HK-2 (cell line): Measurements from ENCODE around the gene ZFYVE28.

Experiments used
- DNase-seq: peaks from one replicate; pipeline ENCODE4 v3.0.0-alpha.2; 2018; ENCODE audit not compliant: unreplicated experiment

Gene ZFYVE28

DNA sequence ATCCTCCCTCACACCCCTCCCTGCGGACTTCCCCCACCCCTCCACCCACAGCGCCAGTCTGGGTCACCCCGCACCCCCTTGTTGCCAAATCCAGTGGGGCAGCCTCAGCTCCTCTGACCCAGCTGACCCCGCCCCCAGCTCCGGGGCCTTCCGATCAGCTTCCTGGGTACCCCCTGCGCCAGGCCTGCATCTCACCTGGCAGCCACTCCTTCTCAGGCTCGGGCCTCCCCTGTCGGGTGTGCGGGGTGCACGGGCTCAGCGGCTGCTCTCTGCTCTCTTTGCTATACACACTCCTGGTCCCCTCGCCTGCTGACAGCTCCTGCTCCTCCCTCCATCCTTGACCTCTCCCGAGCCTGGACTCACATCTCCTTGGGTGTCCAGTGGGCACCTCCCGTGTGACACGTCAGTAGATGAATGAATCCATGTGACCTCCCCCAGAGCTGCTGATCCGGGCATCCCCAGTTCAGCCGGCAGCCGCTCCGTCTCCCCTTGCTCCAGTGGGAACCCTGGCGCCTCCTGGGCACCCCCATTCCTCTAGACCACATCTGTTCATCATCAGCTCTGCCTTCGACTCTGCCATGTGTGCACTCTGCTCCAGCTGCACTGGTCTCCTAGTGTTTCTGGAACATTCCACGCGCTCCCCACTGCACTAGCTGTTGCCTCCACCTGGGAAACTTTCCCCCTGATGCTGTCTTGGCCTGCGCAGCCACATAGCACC is 10.2 kb upstream of the ZFYVE28 start:
- no peak for DNase-seq

DNA sequence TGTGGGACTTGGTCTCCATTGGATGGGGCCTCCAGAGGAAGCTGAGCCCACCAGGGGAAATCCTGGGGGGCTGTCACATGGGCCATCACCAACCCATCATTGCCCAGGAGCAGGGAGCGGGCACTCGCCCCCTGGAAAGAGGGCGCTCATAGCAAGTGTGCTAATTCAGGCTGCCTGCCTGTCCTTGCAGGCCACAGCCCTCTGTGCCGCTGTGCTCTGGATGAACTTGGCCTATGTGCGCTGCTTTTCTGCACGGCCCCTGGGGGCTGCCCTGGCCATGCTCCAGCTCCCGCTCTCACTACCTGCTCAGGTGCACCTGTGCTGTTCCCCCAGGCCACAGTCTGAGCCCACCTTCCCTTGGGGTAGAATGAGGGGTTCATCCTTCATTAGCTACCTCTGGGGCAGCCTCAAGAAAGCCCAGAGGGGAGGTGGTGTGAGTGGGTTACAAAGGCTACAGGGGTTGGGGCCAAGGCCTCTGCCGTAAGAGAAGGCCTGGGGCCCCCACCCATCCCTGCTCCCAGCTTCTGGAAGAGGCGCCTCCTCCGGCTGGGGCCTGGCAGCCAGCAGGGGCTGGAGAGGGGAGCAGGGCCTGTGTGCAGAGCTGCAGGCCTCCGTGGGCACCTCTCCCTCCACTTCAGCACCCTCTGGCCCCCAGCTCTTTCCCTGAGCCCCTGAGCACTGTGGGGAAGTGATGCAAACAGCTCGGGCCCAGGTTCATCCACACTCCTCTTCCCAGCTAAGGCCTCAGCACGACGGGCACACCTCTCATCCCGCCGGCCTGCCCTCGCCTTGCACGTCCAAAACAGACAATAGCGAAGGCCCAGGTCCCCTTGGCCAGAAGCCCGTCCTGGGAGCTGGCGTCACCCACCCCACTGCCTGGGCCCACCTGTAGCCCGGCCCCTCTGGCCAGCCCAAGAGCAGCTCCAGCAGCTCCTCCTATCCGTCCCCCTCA is 9.2 kb upstream of the ZFYVE28 start:
- DNase-seq = no peak

DNA sequence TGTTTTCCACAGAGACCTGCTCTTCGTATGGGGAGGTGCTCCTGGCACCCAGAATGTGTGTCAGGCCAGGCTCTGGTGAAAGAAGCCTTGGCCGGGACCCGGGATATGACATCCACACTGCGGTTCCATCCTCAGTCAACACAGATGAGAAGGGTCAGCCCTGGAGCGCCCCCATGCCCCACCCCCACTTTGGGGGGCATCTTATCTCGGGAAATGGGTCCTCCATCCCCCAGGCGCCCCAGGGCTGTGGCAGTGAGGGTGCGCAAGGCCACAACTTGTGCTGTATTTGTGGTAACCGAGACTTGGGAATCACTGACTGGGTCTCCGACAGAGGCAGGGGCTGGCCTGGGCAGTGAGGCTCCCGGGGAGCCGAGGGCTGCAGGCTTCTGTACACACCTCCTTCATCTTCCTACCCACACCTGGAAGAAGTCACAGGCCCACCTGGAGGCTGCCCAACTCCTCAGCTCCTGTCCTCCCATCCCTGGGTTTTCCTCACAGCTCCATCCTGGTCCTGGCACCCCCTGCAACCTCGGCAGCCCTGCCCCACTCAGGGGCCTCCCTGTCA is 8.3 kb upstream of the ZFYVE28 start:
- DNase-seq = no peak

DNA sequence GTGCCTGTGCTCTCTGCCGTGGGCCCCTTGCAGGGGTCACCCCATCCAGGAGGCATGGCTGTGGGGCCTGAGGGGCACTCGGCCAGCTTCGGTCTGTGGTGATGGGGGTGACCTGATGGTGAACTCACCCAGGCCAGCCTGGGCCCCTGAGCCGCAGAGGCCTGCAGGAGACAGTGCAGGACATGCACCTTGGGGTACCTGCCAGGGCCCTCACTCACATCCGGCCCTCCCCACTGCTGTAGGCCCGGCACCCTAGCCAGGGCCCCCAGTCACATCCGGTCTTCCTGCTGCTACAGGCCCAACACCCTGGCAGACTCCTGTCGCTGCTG is 7.6 kb upstream of the ZFYVE28 start:
- no peak for DNase-seq

DNA sequence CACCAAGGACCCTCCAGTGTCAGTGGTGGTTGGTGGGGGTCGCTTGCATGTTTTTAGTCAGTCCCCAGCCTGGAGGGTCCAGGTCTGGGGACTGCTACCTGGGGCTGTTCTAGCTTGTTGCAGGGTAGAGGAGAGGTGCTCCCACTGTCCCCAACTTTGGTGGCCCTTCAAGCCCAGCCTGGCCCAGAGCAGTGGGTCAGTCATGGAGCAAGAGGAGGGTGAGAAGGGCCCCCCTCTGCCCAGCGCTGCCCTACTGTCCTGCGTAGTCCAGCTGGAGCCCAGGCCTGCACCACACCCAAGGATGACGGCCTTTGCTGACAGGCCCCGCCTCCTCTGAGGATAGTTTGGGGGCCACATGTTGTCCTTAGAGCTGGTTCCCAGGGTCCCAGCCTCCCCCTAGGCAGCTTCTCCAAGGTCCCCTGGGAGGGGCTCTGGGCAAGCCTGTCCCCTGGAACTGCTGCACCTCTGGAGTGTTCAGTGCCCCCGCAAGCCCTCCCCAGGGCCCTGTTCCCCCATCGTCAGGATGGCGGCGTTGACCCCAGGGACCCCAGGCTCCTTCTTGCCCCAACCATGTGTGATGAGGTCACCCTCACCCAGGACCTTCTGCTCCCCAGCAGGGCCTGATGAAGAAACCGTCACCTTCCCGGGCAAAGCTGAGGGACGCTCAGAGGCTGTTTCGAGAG is 7.1 kb upstream of the ZFYVE28 start:
- DNase-seq = no peak

DNA sequence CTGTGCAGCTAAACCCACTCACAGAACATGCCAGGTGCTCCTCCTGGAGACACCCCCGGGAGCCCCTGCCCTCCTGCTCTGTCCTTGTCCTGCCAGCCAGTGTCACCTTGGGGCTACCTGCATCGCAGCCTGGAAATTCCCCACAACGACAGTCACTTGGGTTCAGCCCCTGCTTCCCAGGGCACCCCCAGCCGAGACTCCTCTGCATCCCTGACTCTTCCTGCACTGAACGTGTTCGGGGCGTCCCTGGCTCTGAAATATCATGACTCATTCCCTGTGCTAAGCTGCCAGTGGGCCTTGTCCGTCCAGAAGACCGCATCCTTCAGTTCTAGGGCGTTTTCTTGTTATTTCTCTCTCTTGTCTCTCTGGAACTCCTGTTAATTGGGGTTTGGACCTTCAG is 6.1 kb upstream of the ZFYVE28 start:
- DNase-seq = no peak

DNA sequence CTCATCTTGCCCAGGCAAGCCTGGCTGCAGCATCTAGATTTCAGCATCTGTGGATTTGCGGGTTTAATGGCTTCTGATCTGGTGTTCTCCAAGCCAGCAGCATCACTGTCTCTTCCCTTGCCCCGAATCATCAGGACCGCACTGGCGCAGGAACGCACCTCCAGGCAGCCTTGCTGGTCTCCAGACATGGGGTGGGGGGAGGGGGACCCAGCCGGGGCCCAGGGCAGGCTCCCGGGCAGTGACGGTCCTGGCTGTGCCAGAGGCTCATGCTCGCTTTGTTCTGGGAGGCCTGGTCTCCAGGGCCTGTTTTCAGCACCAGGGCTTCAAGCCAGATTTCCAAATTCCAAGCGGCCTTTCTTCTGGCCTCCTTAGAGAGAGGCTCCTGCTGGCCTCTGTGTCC is 5.2 kb upstream of the ZFYVE28 start:
- no peak for DNase-seq

DNA sequence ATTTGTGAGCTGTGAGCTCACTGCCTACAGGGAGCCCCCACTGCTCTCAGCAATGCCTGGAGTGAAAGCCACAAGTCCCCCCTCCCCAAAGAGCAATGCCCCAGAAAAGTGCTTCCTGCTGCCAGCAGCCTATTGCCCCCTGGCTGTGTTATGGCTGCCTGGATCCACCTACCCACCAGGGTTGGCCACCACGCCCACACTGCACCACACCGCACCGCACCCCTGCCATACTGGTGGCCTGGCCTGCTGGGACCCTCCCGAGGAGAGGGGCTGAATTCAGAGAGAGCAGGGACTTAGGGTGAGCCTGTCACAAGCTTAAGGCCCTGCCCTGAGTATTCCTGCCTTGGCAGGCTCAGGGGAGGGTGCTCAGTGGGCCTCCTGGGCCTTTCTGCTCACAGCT is 4.6 kb upstream of the ZFYVE28 start:
- DNase-seq = no peak

DNA sequence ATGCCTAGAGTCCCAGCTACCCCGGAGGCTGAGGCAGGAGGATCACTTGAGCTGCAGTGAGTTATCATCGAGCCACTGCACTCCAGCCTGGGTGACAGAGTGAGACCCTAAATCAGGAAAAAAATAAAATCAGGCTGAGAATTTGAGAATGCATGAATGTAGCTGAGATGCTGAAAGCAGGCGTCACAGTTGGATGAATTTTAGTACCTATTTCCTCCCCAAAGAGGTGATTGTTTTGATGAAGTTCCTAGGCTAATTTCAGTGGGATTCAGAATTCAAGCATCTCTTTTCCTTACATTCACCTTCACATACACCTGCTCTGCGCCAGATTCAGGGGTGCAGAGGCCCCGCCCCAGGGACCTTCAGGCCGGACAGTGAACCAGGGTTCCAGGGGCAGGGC is 3.5 kb upstream of the ZFYVE28 start:
- no peak for DNase-seq

DNA sequence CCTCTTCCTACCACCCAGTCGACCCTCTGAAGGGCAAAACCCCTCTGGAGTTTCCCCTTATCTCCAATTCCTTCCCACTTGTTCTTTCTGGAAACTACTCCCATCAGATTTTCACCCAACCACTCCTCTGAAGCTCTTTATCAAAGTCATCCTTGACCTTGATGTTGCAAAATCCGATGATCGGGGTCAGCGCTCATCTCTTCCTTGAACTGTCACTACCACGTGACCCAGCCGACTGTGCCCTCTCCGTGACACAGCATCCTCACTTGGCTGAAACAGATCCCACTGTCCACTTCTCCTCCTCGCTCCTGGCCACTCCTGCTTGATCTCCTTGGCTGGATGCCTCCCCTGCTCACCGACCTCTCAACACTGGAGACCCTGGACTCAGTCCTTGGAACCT is 1.4 kb upstream of the ZFYVE28 start:
- no peak for DNase-seq

DNA sequence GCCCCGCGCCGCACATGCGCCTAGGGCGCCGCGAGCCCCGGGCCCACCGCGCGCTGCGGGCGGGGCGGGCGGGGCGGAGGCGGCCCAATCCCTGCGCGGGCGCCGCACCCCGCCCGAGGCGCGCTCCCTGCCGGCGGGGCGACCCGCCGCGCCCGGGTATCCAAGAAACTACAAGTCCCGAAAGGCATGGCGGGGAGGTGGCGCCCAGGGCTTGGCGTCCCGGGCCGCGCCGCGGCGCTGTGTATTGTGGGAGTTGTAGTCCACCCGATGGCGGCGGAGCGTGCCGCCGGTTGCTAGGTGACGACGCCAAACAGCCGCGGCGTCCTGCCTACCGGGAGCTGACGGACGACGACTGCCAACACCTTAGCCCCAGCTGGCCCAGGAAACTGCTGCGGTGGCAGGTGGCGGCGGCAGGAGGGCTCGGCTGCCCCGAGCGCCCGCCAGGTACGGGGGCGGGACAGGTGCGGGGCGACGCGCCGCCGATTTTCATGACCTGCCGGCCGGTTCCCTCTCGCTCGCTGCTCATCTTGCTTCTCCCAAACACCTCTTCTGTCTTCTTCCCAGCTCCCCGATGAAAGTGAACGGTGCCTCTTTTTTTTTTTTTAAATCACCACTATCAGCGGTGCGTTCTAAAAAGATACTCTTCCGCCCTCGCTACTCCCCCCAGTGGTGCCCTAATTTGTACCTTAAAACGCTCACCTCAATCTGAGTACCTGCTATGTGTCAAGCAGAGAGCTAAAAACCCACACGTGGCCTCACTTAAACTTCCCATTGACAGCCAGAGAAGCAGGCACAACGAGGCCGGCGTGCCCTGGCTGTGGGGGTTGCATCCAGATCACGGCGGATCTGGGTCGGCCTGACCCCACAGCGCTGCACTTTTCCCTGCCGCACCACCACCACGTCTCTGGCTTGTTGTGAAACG is 466 bp upstream of the ZFYVE28 start, which contains the start of gene CFAP99:
Gene CFAP99 (plus strand): TSS at position 306 of the 922 bp plus-strand sequence.
- peak; percentile 97 for DNase-seq

DNA sequence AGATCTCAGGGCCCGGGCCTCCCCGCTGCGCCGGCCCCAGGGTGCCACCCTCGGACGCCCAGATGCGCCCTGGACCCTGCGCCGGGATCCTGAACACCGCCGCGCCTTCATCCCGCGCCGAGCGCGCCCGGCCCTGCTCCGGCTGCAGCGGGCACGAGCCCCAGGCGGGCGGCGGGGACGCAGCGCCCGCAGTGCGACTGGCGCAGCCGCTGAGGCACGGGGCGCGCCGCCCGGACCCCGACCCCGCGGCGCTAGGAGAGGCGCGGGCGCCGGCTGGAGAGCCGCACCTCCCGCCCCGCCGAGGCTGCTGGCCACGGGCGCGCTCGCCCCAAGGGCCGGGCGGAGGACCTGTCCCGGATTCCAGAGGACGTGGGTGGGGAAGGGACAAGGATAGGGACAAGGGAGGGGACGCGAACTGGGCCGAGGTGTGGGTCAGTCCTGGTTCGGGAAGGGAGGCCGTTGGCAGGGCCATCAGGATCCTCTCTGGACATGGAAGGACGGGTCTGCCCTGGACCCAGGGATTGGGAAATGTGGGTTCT is 1.1 kb downstream of the ZFYVE28 start:
- DNase-seq = no peak

DNA sequence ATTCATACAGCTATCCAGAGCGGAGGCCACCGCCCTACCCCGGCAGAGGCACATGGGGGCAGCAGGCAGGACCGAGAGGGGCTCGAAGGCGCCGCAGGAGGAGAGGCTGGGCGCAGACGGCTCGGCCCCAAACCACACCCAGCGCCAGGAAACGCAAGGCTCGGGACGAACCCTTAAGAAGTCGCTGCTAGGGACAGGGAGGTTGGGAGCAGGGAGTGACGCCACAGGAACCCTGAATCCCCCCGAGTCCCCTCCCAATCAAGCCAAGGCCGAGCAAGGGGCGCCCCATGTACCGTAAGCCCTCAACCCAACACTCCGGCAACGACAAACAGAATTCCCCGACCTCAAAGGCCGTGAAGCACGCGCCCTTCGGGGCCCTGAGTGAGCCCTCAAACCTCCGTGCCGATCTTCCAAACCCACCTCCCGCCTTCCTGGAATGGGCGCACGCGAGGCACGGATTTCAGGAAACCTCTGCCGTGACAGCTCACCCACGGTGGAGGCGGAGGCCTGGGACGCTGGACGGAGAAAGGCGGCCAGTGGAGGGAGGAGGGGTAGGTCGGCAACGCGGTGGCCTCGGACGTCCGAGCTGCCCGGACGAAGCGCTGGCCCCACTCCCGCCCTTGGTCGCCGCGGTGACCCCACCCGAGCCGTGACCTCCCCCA is 1.8 kb downstream of the ZFYVE28 start:
- no peak for DNase-seq

DNA sequence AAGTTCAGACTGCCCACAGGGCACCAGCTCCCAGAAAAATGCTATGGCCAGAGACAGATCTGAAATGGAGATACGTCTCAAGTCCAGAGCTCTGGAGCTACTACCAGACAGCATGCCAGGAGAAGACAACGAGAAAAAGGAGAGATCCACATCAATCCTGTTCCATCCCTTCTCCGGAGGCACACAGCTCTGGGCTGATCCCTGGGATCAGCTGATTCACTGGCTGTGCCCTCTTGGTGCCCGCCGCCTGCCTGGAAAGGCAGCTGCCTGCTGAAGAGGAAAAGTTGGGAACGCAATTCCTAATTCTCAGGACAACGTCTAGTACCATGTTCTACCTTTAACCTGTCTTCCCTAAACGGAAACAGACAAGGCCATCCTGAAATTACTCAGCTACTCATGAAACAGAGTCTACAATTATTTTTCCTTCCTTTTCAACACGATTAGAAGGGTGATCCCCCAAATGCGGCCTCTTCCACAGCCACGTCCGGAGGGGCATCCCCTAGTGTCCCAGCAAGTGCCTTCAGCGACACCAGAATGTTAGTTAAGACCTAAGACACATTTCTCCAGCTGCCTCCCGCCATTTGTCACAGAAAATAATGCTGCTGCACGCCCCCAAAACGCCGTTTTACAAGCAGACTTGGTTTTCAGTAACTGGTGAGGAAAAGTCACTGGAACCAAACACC is 2.4 kb downstream of the ZFYVE28 start:
- no peak for DNase-seq

DNA sequence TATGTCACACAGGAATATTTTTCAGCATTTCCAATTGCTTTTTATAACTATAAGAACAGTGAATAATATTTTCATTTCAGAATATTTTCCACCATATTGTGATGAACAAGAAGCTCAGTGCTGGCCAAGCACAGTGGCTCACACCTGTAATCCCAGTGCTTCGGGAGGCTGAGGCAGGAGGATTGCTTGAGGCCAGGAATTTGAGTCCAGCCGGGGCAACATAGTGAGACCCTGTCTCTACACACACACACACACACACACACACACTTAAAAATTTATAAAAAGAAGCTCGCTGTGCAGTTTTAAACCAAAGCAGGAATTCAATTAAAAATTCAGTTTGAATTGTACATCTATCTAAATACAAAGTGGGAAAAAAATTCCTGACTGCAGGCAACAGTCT is 3.2 kb downstream of the ZFYVE28 start:
- DNase-seq = no peak

DNA sequence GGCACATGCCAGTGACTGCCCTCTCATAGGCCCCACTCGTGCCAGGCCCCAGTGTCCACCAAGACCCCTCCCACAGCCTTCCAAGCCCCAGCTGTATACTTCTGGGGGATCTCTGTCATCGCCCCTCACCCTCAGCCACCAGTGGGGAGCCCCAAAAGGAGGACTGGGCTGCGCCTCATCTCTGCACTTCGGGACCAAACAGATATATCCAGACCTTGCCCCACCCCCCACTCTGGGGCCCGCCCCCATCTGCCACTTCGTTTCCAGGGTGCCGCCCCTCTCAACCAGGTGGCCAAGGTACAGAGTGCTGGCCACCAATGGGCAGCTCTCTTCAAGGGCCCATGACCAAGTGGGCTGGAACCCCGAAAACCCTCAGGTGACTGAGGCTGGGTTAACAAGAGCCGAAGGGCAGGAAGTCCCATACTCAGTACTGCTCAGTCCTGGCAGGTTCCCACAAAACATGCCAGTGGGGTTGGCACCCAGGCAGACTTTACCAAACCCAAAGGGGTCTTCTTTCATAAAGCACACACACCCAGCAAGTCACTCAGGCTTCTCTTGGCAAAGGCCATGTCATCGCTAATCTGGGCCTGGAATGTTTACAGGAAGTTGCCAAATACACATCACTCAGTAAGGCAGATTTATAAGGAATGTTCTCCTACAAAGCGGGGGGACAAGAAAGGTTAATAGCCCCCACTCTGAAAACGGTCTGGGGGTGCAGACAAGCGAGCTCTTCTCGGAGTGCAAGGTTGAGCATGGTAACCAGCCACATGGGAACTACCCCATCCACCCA is 4.4 kb downstream of the ZFYVE28 start:
- no peak for DNase-seq

DNA sequence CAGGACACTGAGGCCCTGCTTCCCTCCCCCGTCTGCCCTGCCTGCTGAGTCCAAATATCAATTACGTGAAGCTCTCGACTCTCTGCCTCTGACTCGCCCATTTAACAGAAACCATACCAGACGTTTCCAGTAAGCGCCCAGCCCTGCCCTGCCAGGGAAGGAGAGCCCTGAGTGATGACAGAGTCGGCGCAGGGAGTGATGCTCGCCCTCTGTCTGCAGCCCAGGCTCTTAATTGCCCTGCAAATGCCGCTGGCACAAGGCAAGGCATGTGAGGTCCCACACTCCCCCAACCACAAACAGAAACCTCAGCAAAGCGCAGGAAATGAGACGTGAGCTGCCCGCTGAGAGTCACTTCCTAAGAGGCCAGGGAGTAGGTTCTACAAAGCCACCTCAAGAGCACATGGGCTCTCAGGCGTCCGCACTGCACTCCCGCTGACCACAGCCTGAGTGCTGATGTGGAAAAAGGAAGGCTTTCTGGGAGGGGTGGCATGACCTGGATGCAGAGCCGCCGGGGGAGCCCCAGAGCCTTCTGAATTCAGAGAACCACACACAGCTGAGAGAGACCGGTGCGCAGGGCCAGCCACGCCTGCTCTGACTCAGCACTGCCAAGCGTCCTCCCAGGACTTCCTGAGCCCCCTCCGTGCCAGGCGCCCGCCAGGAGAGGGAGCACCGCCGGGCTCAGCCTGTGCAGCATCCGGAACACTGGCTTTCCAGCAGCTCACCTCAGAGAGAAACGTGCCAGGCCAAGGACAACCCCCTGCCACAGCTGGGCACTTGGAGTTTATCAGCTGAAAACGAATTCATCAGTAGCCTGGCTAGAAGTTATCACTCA is 5.3 kb downstream of the ZFYVE28 start:
- peak; percentile 98 for DNase-seq

DNA sequence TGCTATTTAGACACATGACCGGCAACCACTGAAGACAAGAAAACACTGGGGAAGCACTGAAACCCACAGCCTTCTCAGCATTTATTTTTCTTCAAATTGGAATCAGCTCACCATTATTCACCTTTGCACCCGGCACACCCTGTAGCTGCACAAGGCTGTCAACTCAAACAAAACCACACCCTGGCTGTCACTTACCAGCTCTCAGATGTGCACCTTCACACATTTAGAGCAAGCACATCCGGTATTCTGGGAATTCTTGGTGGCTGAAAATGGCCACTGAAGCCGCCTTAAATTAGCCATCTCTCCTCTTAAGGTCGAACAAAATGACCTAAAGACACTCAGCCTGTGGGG is 5.9 kb downstream of the ZFYVE28 start:
- no peak for DNase-seq
